Measurements from ENCODE around the gene SLITRK3. TPM values are rescaled to one million over a fixed set of nuclear protein-coding genes. Genes with fewer than 3 reads are reported as not detected.

SLITRK3 gene
- polyA plus RNA-seq (ENCODE audit: insufficient read length in 4 of 4), result 1 to 10 TPM in 1 of 4 donors, under 1 TPM in 3; 0.22 to 1.2 (median 0.80) TPM

- DNase-seq (ENCODE audit: low read depth in 4 of 4, low spot score in 3 of 4), result no peak
Measured at GRCh38 chr3:165195640-165196576, at the start of gene SLITRK3. Gene SLITRK3, minus strand, starts transcription at chr3:165196384. Its CDS starts 5,554 bp downstream, at chr3:165190830.

GRCh38 chr3:165243597-165243996 is 47.4 kb upstream of the SLITRK3 start:
- DNase-seq (ENCODE audit: low read depth in 4 of 4, low spot score in 3 of 4), result no peak

- no peak for DNase-seq (ENCODE audit: low read depth in 4 of 4, low spot score in 3 of 4)
Measured at GRCh38 chr3:165233501-165234195, 37.5 kb upstream of the SLITRK3 start.

- DNase-seq (ENCODE audit: low read depth in 4 of 4, low spot score in 3 of 4), result no peak
Measured at GRCh38 chr3:165225604-165226003, 29.4 kb upstream of the SLITRK3 start.

- DNase-seq (ENCODE audit: low read depth in 4 of 4, low spot score in 3 of 4), result no peak
Measured at GRCh38 chr3:165217739-165218138, 21.6 kb upstream of the SLITRK3 start.

- no peak for DNase-seq (ENCODE audit: low read depth in 4 of 4, low spot score in 3 of 4)
Measured at GRCh38 chr3:165212580-165212979, 16.4 kb upstream of the SLITRK3 start.

GRCh38 chr3:165211721-165212120 is 15.5 kb upstream of the SLITRK3 start:
- no peak for DNase-seq (ENCODE audit: low read depth in 4 of 4, low spot score in 3 of 4)

- DNase-seq (ENCODE audit: low read depth in 4 of 4, low spot score in 3 of 4), result no peak
Measured at GRCh38 chr3:165210727-165211126, 14.5 kb upstream of the SLITRK3 start.

GRCh38 chr3:165210132-165210531 is 13.9 kb upstream of the SLITRK3 start:
- DNase-seq (ENCODE audit: low read depth in 4 of 4, low spot score in 3 of 4), result no peak

GRCh38 chr3:165206454-165207266 is 10.5 kb upstream of the SLITRK3 start:
- DNase-seq (ENCODE audit: low read depth in 4 of 4, low spot score in 3 of 4), result peak in 2 of 4 donors; percentile 54 to 61

- DNase-seq (ENCODE audit: low read depth in 4 of 4, low spot score in 3 of 4), result no peak
Measured at GRCh38 chr3:165204445-165204844, 8.3 kb upstream of the SLITRK3 start.

- DNase-seq (ENCODE audit: low read depth in 4 of 4, low spot score in 3 of 4), result no peak
Measured at GRCh38 chr3:165202995-165203394, 6.8 kb upstream of the SLITRK3 start.

- no peak for DNase-seq (ENCODE audit: low read depth in 4 of 4, low spot score in 3 of 4)
Measured at GRCh38 chr3:165201964-165202363, 5.8 kb upstream of the SLITRK3 start.

GRCh38 chr3:165197481-165197800 is 1.3 kb upstream of the SLITRK3 start:
- DNase-seq (ENCODE audit: low read depth in 4 of 4, low spot score in 3 of 4), result no peak

- no peak for DNase-seq (ENCODE audit: low read depth in 4 of 4, low spot score in 3 of 4)
Measured at GRCh38 chr3:165196577-165197480, 645 bp upstream of the SLITRK3 start.

GRCh38 chr3:165195241-165195639 is 944 bp downstream of the SLITRK3 start:
- no peak for DNase-seq (ENCODE audit: low read depth in 4 of 4, low spot score in 3 of 4)

GRCh38 chr3:165194511-165195240 is 1.5 kb downstream of the SLITRK3 start:
- DNase-seq (ENCODE audit: low read depth in 4 of 4, low spot score in 3 of 4), result no peak

GRCh38 chr3:165193366-165194254 is 2.6 kb downstream of the SLITRK3 start:
- DNase-seq (ENCODE audit: low read depth in 4 of 4, low spot score in 3 of 4), result no peak

Measured in right renal pelvis (tissue), 4 donors.